ENCODE data around the gene SLC2A9. TPM values are rescaled to one million over a fixed set of nuclear protein-coding genes. Genes with fewer than 3 reads are reported as not detected.

The SLC2A9 gene
- total RNA-seq, 1 experiment from 2014 or later, result 3.5 TPM

DNA sequence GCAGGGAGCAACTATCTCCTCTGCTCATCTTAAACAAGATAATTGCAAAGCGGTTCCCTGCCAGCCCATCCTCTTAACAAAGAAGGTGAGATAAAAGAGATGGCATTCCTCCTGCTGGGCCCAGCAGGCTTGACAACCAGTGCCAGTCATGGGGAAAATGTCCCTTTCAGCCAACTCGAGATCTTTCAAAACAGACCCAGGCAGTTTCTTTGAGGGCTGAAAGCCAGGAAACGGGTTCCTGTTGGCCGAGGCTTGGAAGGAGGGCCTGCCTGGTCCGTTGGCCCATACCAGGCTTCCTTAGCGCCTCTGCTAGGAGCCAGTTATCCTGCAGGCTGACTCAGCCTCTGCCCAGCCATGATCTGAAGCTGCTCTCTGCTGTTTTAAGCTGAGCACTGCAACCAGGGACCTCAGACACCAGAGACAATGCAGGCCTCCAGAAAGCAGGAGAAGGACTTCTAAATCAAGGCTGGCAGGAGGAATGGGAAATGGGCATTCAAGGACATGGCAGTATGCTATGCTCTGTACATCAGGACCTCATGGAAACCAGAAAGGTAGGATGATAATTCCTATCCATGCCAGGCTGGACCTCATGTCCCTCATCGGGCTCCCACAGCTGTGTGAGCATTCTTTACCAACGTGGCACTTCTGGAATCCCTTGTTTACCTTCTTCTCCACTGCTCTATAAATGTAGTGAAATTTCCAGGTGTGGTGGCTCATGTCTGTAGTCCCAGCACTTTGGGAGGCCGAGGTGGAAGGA, 42.4 kb upstream of the SLC2A9 start:
- intact Hi-C loops (cut with micrococcal nuclease; ENCODE audit: unreplicated experiment), result no loop called here
- no peak overlapping the region for H3K4me3 ChIP-seq (ENCODE audit: low read depth in 2 of 2, low read length in 2 of 2)
- H3K4me1 ChIP-seq (ENCODE audit: control insufficient read depth, insufficient read depth, low read length), result no peaks in the 10 kb centered on the region
- in situ Hi-C loops (cut with HindIII; ENCODE audit: low pct_unique_long_range_greater_than_20kb, low sequenced_read_pairs), result no loop called here
- no peaks in the 10 kb centered on the region for H3K36me3 ChIP-seq (ENCODE audit: control insufficient read depth, insufficient read depth, low read length)
- ChIA-PET POLR2A (no interaction called here), CTCF (no interaction called here)
- DNase-seq (ENCODE audit: low read depth, low spot score) (no peak), ATAC-seq (peak; percentile 58; the same call in 1 of the 2 replicates)
- no peak overlapping the region for H3K27ac ChIP-seq (ENCODE audit: low read length)
- H3K27me3 ChIP-seq (ENCODE audit: control insufficient read depth, insufficient read depth, low read length), result no peaks in the 10 kb centered on the region
- H3K9me3 ChIP-seq (ENCODE audit: control insufficient read depth, insufficient read depth, low read depth, low read length), result no peaks in the 10 kb centered on the region
- TF ChIP-seq SIN3A (IDR thresholded peaks at IDR 0.05; ENCODE audit: borderline replicate concordance, insufficient read depth, low read depth, low read length) (no peak), CTCF (IDR thresholded peaks at IDR 0.05) (peak; percentile 50)
- BruUV-seq (replicated peaks), result no TSS peak

DNA sequence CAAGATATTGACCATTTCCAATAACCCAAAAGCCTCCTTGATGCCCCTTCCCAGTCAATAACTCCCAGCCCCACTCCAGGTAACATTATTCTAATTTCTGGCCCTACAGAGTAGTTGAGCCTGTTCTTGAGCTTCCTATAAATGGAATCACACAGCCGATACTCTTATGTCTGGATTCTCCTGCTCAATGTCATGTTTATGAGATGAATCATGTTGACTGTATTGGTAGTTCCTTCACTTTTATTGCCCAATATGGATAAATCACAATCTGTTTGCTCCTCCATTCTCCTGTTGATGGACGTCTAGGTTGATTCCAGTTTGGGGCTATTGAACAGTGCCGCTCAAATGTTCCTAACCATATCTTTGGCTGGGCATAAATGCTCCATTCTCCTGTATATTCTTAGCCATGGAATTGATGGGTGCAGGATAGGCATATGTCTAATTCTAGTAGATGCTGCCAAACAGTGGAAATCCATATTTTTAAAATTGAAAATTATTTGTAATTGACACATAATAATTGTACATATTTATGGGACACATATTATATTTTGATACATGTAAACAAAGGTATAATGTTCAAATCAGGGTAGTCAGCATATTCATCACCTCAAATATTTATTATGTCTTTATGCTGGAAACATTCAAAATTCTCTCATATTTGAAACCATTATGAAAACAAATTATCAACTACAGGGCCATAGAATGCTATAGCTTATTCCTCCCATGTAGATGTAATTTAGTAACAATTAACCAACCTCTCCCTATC, 40.5 kb upstream of the SLC2A9 start:
- ATAC-seq, result no peak
- no peak for TF ChIP-seq TCF7L2 (IDR thresholded peaks at IDR 0.05; ENCODE audit: low read depth, low read length)
- no peak for TF ChIP-seq REST (IDR thresholded peaks at IDR 0.05; ENCODE audit: insufficient read depth in 1 of 2, low read depth in 2 of 2, low read length in 1 of 2)
- no peak for TF ChIP-seq POLR2AphosphoS5 (IDR thresholded peaks at IDR 0.05; ENCODE audit: low read depth, low read length)
- H3K4me1 ChIP-seq (ENCODE audit: control insufficient read depth, insufficient read depth, low read length), result no peaks in the 10 kb centered on the region
- in situ Hi-C loops (cut with HindIII; ENCODE audit: low pct_unique_long_range_greater_than_20kb, low sequenced_read_pairs), result no loop called here
- CTCF ChIA-PET, result no interaction called here
- POLR2A ChIA-PET, result no interaction called here
- no peaks in the 10 kb centered on the region for H3K9me3 ChIP-seq (ENCODE audit: control insufficient read depth, insufficient read depth, low read depth, low read length)
- no peaks in the 10 kb centered on the region for H3K27me3 ChIP-seq (ENCODE audit: control insufficient read depth, insufficient read depth, low read length)
- no peak for DNase-seq (ENCODE audit: low read depth, low spot score)
- no peak overlapping the region for H3K27ac ChIP-seq (ENCODE audit: low read length)
- BruUV-seq (replicated peaks), result no TSS peak
- intact Hi-C loops (cut with micrococcal nuclease; ENCODE audit: unreplicated experiment), result no loop called here
- H3K36me3 ChIP-seq (ENCODE audit: control insufficient read depth, insufficient read depth, low read length), result no peaks in the 10 kb centered on the region
- no peak overlapping the region for H3K4me3 ChIP-seq (ENCODE audit: low read depth in 2 of 2, low read length in 2 of 2)

- no peak overlapping the region for H3K4me3 ChIP-seq (ENCODE audit: low read depth in 2 of 2, low read length in 2 of 2)
- no peaks in the 10 kb centered on the region for H3K9me3 ChIP-seq (ENCODE audit: control insufficient read depth, insufficient read depth, low read depth, low read length)
- in situ Hi-C loops (cut with HindIII; ENCODE audit: low pct_unique_long_range_greater_than_20kb, low sequenced_read_pairs), result no loop called here
- intact Hi-C loops (cut with micrococcal nuclease; ENCODE audit: unreplicated experiment), result no loop called here
- no peak for DNase-seq (ENCODE audit: low read depth, low spot score)
- ATAC-seq, result no peak
- H3K27ac ChIP-seq (ENCODE audit: low read length), result no peak overlapping the region
- H3K27me3 ChIP-seq (ENCODE audit: control insufficient read depth, insufficient read depth, low read length), result no peaks in the 10 kb centered on the region
- POLR2A ChIA-PET, result no interaction called here
- TF ChIP-seq POLR2AphosphoS5 (IDR thresholded peaks at IDR 0.05; ENCODE audit: low read depth, low read length) (no peak), CTCF (IDR thresholded peaks at IDR 0.05) (no peak), SIN3A (IDR thresholded peaks at IDR 0.05; ENCODE audit: borderline replicate concordance, insufficient read depth, low read depth, low read length) (no peak), REST (IDR thresholded peaks at IDR 0.05; ENCODE audit: insufficient read depth in 1 of 2, low read depth in 2 of 2, low read length in 1 of 2) (no peak), TCF7L2 (IDR thresholded peaks at IDR 0.05; ENCODE audit: low read depth, low read length) (no peak)
- H3K36me3 ChIP-seq (ENCODE audit: control insufficient read depth, insufficient read depth, low read length), result no peaks in the 10 kb centered on the region
- no TSS peak for BruUV-seq (replicated peaks)
- H3K4me1 ChIP-seq (ENCODE audit: control insufficient read depth, insufficient read depth, low read length), result no peaks in the 10 kb centered on the region
- CTCF ChIA-PET, result no interaction called here
Measured at GRCh38 chr4:10058371-10058770, 37.1 kb upstream of the SLC2A9 start.

Data from Panc1 (cell line).